Measurements from ENCODE around the gene ZNF454. TPM values are rescaled to one million over a fixed set of nuclear protein-coding genes. Genes with fewer than 3 reads are reported as not detected.

ZNF454 gene
- total RNA-seq, 1 experiment from 2014 or later = 0.61 TPM

DNA sequence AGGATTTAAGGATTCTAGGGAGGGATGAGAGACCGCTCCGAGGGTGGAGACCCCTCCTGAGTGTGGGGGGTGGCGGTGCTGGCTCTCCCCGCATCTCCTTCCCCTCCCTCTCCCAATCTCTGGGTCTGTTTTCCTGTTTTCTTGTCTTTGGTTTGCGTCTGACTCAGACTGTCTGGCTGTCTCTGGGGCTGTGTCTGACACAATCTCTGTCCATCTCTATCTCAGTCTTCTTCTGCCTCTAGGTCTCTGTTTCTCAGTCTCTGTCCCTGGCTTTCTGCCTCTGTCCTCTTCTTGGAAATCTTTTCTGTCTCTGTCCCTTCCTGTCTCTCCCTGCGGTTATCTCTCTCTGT, 54.3 kb downstream of the ZNF454 start:
- CTCF ChIA-PET = no interaction called here
- H3K79me2 ChIP-seq (ENCODE audit: insufficient read depth, low read length) = no peaks in the 10 kb centered on the region
- H3K9ac ChIP-seq (ENCODE audit: low read length) = no peak overlapping the region
- ATAC-seq (no peak), DNase-seq (ENCODE audit: low read depth, low spot score) (no peak)
- no peaks in the 10 kb centered on the region for H3K27me3 ChIP-seq (ENCODE audit: insufficient read depth, low read length)
- no peaks in the 10 kb centered on the region for H3K36me3 ChIP-seq (ENCODE audit: control insufficient read depth in 1 of 2, insufficient read depth in 2 of 2, low read length in 2 of 2)
- no peak overlapping the region for H3K27ac ChIP-seq (ENCODE audit: low read depth, low read length)
- H3K9me2 ChIP-seq (ENCODE audit: insufficient read depth) = no peaks in the 10 kb centered on the region
- H3K4me3 ChIP-seq (replicated peaks in 1 of 2; ENCODE audit: low read depth in 1 of 2, low read length in 2 of 2) = no peak overlapping the region
- TF ChIP-seq ZBTB33 (IDR thresholded peaks at IDR 0.05; ENCODE audit: extremely low read depth, insufficient replicate concordance, low read length) (no peak), CTCF (IDR thresholded peaks at IDR 0.05 in 2 of 3, conservative IDR thresholded peaks at IDR 0.05 in 1 of 3; ENCODE audit: borderline replicate concordance in 1 of 3, insufficient read depth in 1 of 3, low read depth in 2 of 3, low read length in 2 of 3) (no peak), ZNF274 (IDR thresholded peaks at IDR 0.05; ENCODE audit: low read depth, low read length) (no peak), CEBPB (IDR thresholded peaks at IDR 0.05; ENCODE audit: low read depth) (no peak), SRF (IDR thresholded peaks at IDR 0.05; ENCODE audit: low read depth) (no peak), RAD21 (IDR thresholded peaks at IDR 0.05; ENCODE audit: low read depth) (no peak), EZH2 (IDR thresholded peaks at IDR 0.05) (no peak)
- TF ChIP-seq, protein P1, sequence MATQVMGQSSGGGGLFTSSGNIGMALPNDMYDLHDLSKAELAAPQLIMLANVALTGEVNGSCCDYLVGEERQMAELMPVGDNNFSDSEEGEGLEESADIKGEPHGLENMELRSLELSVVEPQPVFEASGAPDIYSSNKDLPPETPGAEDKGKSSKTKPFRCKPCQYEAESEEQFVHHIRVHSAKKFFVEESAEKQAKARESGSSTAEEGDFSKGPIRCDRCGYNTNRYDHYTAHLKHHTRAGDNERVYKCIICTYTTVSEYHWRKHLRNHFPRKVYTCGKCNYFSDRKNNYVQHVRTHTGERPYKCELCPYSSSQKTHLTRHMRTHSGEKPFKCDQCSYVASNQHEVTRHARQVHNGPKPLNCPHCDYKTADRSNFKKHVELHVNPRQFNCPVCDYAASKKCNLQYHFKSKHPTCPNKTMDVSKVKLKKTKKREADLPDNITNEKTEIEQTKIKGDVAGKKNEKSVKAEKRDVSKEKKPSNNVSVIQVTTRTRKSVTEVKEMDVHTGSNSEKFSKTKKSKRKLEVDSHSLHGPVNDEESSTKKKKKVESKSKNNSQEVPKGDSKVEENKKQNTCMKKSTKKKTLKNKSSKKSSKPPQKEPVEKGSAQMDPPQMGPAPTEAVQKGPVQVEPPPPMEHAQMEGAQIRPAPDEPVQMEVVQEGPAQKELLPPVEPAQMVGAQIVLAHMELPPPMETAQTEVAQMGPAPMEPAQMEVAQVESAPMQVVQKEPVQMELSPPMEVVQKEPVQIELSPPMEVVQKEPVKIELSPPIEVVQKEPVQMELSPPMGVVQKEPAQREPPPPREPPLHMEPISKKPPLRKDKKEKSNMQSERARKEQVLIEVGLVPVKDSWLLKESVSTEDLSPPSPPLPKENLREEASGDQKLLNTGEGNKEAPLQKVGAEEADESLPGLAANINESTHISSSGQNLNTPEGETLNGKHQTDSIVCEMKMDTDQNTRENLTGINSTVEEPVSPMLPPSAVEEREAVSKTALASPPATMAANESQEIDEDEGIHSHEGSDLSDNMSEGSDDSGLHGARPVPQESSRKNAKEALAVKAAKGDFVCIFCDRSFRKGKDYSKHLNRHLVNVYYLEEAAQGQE (IDR thresholded peaks at IDR 0.05; ENCODE audit: low read depth) = no peak
- H4K20me1 ChIP-seq (ENCODE audit: insufficient read depth) = no peaks in the 10 kb centered on the region
- no TSS peak for BruUV-seq (replicated peaks)
- intact Hi-C loops (cut with micrococcal nuclease) = no loop called here
- H3K9me3 ChIP-seq (ENCODE audit: control insufficient read depth in 1 of 2, insufficient read depth in 1 of 2, low read depth in 1 of 2, low read length in 2 of 2) = no peaks in the 10 kb centered on the region; a peak in 2 of 4 replicates
- RAD21 ChIA-PET (ENCODE audit: low non-redundant PET in 1 of 2, low total read pairs in 2 of 2, uncharacterized antibody in 2 of 2, unreplicated experiment in 2 of 2) = no interaction called here
- H2AFZ ChIP-seq (ENCODE audit: low read depth, low read length, poor library complexity, severe bottlenecking) = no peak overlapping the region
- POLR2A ChIA-PET = no interaction called here
- H3K4me1 ChIP-seq (ENCODE audit: control insufficient read depth in 1 of 2, insufficient read depth in 2 of 2, low read length in 2 of 2) = no peaks in the 10 kb centered on the region
- H3K4me2 ChIP-seq (ENCODE audit: low read length) = no peak overlapping the region
